HG02798 (cell line): ENCODE results near the gene ELMO3.

Source experiments
- ATAC-seq: cut with Tn5 transposase; IDR thresholded peaks from one replicate; pipeline ENCODE4 v1.9.1; 2021; ENCODE audit warnings: mild to moderate bottlenecking; ENCODE audit not compliant: unreplicated experiment, poor library complexity

The ELMO3 gene

DNA sequence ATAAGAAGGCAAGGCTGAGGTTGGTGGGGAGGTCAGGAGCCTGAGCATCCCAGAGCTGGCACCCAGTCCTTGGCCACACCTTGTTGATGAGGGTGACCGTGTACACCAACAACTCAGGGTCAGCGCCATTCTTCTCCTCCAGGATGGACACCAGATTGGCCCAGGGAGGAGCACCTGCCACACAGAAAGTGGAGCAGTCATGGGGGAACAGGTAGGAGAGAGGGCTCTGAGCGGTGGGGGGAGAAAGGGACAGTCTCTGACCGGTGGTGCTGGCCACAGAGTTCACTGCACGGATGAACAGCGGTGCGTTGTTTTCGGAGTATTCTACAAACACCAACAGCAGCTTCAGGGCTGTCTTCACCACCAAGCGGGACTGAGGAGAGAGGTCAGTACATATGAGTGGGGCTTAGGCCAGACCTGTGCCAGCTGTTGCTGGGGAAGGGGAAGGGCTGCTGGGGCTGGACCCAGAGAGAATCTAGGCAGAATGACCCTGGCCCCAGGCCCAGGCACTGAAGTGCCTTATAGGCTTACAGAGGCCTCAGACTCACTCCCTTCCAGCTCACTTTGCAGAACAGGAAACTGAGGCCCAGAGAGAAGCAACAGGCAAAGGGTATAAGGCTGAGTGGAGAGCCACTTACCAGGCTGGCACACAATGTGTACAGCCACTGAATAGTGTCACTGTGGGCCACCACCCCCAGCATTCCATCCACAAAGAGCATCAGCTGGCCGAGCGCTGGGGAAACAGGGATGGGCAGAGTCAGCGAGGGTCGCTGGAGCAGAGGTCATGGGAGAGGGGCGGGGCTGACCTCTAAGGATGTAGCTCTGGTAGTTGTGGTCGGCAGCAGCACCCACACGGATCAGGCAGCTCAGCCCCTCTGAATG lies 38.7 kb downstream of the ELMO3 start:
- ATAC-seq, result no peak

DNA sequence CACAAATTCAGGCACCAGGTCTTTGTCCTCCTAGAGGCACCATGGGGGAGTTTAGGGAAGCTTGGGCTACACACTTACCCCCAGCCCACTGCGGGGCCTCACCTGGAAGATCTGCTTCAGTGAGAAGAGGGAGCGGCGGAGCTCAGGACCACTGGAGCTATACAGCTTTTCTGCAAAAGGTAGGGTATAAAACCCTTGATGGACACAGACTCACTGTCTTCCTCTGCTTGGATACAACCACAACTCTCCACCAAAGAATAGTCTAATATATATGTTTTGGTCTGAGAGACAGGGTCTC lies 39.3 kb downstream of the ELMO3 start:
- ATAC-seq, result no peak

DNA sequence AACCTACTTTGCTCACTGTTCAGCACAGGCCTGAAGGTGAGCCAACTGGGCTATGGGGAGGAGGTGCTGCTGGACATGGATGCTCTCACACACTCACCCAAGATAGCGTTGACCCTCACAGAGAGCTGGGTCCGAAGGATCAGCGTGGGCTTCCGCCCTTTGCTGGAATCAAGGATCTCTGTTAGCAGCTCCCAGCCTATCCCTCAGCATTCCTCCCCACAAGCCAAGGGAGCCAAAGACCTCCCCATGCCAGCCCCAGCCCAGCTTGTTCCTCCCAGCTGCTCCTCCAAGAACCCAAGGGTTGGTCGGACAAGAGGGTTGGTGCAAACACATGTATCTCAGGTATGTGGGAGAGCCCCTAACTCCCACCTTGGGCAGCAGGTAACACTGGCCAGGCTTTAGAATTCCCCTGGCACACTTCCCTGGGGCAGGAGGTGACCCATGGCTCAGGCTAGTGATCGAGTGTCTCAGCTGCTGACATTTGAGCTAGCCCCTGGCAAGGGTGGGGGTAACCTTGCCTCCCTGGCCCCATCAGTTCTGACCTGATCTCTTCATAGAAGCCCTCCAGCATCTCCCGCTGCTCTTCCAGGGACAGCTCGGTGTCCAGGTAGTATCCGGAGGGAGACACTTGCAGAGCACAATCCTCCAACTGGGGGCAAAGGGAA lies 40.0 kb downstream of the ELMO3 start:
- ATAC-seq, result no peak

DNA sequence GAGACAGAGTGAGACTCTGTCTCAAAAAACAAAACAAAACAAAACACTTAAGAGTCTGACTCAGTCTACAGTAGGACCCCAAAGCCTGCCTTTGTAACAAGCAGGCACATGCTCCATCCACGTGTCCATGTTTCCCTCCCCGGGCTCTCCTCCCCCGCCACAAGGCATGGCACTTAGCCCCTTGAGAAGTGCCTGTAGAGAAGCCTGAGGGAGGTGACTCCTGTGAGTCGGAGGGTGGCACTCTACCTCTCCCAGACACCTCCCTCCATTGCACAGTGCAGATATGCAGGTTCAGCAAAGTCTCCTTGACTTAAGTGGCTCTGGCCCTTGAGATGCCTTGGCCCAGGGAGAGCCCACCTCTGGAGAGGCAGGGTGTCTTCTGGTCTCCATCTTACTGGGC lies 41.6 kb downstream of the ELMO3 start:
- ATAC-seq, result no peak

DNA sequence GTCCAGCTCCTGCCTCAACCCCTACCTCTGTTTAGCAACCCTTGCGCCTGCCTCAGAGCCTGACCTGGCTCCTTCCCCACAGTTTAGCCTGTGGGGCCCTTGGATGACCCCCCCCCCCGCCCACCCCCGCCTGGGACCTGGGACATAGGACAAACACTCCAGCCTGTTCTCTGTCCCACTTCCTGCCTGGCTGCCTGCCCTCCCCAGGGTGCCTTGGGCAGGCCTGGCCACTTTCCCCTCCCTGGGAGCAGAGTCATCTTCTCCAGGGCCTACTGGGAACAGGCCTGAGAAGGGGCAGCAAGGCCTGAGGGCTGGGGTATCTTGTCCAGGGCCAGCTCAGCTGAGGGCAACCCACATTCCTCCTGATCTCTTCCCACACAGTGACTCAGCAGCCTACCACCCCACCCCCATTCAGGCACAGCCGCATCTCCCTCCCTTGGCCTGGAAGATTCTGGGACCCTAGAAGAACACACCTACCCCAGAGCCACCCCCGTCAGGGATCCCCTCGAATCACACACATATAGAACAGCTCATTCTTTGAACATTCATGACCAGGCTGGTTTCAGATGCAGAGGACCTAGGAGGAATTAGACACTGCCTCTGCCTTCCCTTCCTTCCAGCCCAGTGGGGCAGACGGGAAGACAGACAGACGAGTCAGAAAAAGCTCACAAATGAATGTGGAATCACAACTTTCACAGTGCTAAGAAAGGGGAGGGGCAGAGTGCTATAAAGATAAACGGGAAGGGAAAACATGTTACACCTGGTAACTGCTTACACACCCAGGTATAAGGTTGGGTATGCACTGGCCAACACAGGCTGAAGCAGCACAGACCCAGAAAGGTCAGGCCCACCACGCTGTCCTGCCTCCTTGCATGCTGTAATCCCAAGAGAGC lies 42.3 kb downstream of the ELMO3 start:
- no peak for ATAC-seq

DNA sequence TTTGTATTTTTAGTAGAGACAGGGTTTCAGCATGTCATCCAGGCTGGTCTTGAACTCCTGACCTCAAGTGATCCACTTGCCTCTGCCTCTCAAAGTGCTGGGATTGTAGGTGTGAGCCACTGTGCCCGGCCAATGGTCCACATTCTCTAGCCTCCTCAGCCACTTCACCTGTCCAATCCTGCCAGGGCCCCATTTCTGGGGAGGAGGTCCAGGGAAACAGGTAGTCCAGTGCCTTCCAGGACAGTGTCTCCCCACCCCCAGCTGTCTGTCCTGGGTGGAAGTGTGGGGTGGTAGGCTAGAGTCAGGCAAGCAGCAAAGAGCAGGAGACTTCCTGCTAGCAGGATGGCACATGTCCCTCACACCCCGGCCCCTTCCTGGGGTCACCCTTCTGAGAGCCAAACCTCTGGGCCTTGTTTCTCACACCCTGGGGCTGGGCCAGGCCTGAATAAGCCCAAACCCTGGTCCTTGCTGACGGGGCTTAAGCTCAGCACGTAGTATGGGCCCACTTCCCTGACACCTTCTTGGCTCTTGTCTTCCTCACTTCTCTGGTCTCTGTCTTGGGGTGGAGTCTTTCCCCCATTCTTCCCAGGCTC lies 43.3 kb downstream of the ELMO3 start:
- no peak for ATAC-seq

DNA sequence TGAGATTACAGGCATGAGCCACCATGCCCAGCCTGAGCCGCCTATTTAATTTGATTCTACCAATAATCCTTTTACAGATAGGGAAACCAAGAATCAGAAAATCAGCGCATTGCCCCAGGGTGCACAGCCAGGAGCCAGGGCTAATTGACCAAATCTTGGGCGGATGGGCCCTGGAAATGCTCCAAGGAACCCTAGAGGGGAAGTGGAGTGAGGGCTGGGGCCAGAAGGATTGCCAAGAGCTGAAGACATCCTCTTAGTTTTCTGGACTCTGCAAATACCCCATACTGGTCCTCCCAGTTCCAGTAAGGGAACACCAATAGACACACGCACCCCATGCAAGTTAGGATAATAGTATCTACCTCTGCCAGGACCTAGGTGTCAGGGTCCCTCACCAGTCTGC lies 44.5 kb downstream of the ELMO3 start:
- ATAC-seq, result no peak

DNA sequence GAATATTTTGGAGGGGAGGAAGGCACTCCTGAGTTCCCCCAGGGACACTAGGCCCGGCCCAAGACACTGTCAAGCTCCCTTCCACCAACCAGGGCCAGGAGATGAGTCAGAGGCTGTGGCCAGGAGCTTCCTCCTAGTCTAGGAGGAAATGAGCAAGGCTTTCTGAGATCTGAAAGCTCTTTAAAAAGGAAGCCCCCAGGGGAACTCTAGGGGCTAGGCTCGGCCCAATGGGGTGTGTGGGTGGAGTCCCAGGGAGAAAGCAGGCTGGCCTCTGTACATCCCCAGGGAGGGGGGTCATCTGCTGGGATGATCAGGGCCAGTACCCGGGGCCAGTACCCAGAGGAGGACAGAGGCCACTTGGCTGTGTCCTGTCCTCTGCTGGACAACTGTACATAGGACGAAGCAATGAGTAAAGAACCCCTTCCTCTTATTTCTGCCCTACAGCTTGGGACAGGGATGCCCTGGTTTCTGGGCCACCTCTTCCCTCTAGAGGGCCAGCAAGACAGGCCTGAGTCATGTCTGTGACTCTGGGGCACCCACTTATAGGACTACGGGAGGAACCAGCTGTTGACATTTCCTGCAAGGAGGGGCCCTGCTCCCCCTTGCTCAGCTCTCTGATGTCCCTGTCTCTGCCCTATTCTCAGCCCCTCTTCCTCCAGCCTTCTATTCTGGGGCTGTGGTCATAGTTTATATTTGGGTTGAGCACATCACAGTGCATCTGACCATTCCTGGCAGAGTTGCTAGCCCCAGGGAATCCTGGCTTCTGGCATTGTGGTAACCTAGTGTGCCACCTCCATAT lies 45.7 kb downstream of the ELMO3 start:
- ATAC-seq, result peak; percentile 54

DNA sequence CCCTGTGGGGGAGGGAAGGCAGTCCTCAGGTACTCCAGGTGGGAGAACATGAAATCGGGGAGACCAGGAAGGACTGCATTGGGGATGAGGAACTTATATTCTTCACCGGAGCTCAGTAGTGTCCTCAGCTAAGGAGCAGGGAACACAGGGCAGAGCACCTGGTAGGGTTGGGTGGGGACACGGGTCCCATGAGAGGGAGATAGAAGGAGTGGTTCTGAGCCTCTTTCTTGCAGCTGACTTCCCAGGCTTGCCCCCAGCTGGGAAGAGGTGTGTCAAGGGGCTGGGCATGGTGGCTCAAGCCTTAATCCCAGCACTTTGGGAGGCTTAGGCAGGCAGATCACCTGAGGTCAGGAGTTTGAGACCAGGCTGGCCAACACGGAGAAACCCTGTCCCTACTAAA lies 46.3 kb downstream of the ELMO3 start:
- no peak for ATAC-seq

DNA sequence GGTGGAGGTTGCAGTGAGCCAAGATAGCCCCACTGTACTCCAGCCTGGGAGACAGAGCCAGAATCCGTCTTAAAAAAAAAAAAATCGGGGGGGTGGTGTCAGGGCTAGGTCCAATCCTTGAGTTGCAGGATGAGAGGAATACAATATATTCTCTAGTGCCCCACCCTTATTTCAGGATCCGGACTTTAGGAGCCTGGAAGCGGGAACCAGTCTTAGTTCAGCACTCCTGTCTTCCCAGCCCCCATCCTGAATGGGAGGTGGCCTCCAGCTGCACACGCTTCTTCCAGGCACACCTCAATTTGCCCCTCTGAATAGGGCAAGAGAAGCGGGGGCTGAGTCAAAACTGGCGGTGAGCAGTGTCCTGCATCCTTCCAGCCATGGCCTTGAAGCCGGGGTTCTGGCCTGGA lies 46.7 kb downstream of the ELMO3 start:
- no peak for ATAC-seq

DNA sequence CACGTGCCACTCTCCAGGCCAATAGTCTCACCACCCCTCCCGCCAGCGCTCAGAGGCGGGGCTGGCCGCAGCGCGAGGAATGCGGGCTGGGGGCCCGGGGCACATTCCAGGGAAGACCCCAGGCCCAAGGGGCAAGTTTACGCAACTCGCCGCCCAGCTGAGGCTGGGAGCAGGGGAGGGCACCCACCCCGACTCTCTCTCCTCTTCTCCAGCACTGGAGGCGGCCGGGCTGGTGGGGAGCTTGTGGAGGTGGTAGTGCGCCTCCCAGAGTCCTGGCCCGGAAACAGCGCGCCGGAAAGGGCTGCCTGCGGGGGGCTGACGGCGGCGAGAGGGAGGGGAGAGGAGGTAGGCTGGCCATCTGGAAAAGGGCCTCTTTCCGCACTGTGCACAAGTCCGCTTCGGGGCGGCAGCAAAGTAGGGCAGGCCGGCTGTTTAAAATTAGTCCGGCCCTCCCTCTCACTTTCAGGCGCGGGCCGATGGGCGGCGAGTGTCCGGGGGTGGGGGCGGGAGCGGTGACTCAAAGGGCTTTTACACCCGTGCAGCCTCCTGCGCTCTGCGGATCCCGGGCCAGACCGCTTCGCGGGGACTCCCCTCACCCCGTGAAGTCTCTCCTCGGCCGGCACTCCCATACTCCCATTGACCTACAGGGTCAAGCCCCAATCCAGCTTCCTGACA lies 47.3 kb downstream of the ELMO3 start:
- peak; percentile 24 for ATAC-seq

DNA sequence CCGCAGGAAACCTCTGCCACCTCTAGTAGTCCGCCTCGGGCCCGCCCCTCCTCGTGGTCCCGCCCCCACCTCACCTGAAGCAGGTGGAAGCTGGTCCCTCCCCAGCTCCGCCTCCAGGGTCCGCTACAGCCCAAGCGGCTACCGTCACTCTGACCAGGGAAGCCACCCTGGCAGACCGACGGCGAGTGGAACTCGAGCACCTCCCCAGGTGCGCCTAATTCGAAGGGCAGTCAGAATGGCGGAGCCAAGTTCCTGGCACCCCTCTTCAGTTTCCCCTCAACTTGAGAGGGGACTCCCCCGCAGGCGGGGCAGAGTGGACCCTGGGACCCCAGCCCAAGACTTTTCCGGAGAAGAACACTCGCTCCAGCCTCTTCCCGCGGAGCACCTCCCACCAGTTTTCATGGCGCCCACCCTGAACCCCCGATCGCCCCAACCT lies 47.8 kb downstream of the ELMO3 start:
- ATAC-seq, result peak; percentile 13

DNA sequence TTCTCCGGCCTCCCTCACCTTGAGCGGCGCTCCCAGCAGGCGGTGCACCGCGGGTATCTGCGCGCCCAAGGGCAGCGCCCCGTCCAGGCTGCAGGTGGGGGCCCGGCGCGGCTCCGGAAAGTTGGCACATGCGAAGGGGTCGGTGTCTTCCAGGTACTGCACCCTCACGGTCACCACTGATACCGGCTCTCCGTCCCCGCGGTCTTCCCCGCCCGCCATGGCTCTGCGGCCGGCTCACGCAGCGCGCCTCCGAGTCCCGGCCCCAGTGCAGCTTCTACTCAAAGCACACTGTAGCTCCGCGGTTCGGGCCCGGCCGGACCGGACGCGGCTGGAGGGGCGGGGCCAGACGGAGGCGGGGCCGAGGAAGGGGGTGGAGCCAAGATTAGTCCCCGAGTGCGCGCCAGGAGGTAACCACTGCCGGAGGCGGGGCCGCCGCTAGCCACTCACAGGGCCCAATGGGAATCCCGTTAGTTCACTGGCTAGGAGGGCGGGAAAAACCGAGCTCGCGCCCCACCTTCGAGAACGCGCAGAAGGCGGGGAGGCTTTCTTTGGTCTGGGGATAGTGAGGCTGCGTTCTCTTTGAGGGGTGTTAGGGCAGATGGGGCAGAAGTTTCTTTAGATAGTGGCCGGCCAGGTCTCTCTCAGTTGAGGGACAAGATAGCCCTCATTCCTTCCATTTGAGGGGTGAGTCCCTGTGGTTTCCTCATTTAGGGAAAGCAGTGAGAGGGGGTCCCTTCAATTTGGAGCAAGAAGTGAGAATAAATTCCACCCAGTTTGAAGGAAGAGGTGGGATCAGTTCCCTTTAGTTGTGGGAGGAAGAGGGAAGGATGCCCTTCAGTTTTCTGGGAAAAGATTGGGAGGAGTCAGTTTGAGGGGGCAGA lies 48.5 kb downstream of the ELMO3 start, which contains the start of gene FHOD1:
Gene FHOD1, minus strand, starts transcription at position 290 of the 881 bp plus-strand sequence. Its CDS starts 71 bp downstream, at position 219.
- peak; percentile 63 for ATAC-seq

DNA sequence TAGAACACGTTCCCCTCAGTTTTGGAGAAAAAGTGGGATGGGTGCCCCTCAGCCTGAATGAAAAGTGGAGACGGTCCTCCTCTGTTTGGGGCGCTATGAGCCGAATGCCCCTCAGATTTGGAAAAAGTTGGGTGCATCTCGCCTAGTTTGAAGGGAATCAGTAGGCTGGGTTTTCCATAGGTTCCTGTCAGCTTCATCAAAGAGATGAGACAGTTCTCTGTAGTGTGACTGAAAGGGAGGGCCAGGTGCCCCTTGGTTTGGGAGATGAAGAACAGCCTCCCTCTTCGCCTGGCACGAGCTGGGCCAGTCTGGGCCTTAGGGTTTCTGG lies 49.1 kb downstream of the ELMO3 start:
- ATAC-seq, result no peak

DNA sequence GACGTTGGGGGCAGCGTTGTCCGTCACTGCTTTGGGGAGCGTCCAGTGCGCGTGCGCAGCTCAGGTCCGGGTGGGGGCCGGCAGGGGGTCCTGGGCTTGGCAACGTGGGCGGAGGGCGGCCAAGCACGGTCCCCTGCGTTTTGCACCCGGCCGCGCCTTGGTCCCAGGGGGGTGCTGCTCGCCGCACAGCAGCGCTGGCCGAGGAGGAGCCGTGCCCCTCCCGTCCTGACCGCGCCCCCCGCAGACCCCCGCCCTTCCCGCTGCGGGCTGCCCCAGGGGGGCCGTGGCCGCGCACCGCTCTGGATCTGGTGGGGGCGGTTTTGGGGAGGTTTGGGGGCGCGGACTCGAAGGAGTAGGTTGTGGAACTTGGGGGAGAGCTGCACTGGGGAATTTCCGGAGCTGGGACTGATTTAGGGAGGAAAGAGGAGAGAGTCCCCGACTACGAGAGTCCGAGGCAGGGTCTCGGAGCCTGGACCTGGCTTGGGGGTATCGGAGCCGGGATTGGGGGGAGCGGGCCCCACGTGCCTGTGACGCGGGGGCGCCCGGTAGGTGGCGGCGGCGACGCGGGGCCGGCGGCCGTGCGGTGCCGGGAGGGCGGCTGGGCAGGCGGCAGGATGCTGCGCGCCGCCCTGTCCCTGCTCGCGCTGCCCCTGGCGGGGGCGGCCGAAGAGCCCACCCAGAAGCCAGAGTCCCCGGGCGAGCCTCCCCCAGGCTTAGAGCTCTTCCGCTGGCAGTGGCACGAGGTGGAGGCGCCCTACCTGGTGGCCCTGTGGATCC lies 49.7 kb downstream of the ELMO3 start, which contains the start of gene SLC9A5:
Gene SLC9A5, plus strand, starts transcription at position 579 of the 777 bp plus-strand sequence. Its CDS starts 36 bp downstream, at position 615.
- no peak for ATAC-seq

DNA sequence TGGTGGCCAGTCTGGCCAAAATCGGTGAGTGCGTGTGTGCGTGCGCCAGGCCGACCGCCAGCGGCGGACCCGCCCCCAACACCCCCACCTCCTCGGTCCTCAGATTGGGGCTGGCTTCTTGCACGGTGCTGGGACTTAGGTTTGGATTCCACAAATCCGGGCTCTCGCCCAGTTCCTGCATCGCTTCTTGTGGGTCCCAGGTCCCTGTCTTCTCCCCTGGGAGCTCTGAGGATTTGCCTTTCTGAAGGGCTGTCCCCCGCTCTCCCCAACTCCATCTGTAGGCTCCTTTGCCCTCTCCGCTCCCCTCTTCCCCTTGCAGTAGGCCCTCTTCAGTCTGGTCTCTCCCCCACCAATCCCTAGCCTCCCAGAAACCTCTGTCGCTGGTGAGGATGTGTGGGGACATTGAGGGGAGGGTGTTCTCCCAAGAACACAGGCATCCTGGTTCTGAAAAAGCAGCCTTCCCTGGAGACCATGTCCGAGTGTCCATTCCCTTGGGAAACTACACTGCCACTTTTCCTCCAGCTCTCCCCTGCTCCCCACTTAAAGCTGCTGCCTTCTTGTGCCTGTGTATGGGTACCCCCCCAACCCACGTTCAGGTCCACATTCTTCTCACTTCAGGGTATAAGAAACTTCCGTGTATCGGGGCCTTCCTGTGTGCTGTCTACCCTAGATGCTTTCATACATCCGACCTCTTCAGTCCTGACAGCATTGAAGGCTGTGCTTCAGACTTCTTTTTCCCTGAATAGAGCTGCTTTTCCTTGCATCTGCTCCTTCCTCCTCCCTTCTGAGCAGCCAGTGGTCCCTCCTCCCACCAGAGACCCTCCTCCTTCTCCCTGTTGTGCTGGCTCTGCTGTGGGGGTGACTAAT lies 50.5 kb downstream of the ELMO3 start:
- ATAC-seq, result no peak

DNA sequence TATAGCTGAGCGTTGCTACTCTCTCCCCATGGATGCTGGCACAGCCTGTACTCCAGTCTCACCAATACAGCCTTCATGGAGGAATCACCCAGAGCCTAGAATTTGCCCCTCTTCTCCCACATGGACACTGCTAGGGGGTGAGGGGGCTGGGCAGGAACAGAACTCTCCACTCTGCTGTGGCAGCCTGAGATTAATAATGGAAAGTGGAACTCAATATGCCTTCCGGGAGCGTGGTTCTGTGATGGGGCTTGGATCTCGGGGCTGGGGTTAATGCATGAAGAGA lies 51.1 kb downstream of the ELMO3 start:
- ATAC-seq, result no peak
